Cardiac muscle cell (in vitro differentiated cells and primary cell): ENCODE measurements around the gene SPATA33. TPM values are rescaled to one million over a fixed set of nuclear protein-coding genes. Genes with fewer than 3 reads are reported as not detected.

Experiments used
- DNase-seq, 2 donors: peaks; one replicate each; pipeline versions ENCODE4 v3.0.0 to v3.0.0-alpha.2; 2010 to 2017; ENCODE audit warnings: low read depth in 1 of 2, low spot score in 1 of 2
- H3K27ac ChIP-seq: fragments of 200-600 bp; sonication (generic); 2 replicates; pipeline ENCODE4 v1.5.1; 2016
- H3K27me3 ChIP-seq: fragments of 200-600 bp; sonication (generic); 2 replicates; pipeline ENCODE4 v1.6.0; 2016; ENCODE audit warnings: control low read depth
- H3K36me3 ChIP-seq: fragments of 200-600 bp; sonication (generic); 2 replicates; pipeline ENCODE4 v1.5.1; 2016; ENCODE audit warnings: control low read depth
- H3K4me1 ChIP-seq: fragments of 200-600 bp; sonication (generic); 2 replicates; pipeline ENCODE4 v1.8.1; 2017; ENCODE audit warnings: low read depth, mild to moderate bottlenecking, mixed run types
- H3K4me3 ChIP-seq: fragments of 200-600 bp; sonication (generic); 2 replicates; pipeline ENCODE4 v1.5.1; 2016; ENCODE audit warnings: mild to moderate bottlenecking
- H3K9me3 ChIP-seq: fragments of 200-600 bp; sonication (generic); 2 replicates; pipeline ENCODE4 v1.5.1; 2017; ENCODE audit warnings: low read depth, mild to moderate bottlenecking, control low read depth
- polyA plus RNA-seq: library from polyadenylated mRNA; unstranded; fragments of >200 nt; fragmentation: Nextera tagmentation; extraction: Ambion mirVana; gene quantifications from 2 replicates; pipeline ENCODE4 v1.2.1, GENCODE V29; 2016
- total RNA-seq: library from RNA; depleted of rRNA; stranded (reverse); fragments of >200 nt; gene quantifications from 2 replicates; pipeline ENCODE4 v1.2.3, GENCODE V29; 2016
- TF ChIP-seq, protein P1 (sequence below): IDR thresholded peaks from 2 replicates; pipeline ENCODE4 v1.5.1; 2012; ENCODE audit warnings: low read depth, mild to moderate bottlenecking, low read length

Gene SPATA33
- total and polyA plus RNA-seq, 2 experiments from 2014 or later, result 8.3 to 13.5 TPM

- H3K4me1 ChIP-seq, result no peaks in the 10 kb centered on the region
- TF ChIP-seq, protein P1, sequence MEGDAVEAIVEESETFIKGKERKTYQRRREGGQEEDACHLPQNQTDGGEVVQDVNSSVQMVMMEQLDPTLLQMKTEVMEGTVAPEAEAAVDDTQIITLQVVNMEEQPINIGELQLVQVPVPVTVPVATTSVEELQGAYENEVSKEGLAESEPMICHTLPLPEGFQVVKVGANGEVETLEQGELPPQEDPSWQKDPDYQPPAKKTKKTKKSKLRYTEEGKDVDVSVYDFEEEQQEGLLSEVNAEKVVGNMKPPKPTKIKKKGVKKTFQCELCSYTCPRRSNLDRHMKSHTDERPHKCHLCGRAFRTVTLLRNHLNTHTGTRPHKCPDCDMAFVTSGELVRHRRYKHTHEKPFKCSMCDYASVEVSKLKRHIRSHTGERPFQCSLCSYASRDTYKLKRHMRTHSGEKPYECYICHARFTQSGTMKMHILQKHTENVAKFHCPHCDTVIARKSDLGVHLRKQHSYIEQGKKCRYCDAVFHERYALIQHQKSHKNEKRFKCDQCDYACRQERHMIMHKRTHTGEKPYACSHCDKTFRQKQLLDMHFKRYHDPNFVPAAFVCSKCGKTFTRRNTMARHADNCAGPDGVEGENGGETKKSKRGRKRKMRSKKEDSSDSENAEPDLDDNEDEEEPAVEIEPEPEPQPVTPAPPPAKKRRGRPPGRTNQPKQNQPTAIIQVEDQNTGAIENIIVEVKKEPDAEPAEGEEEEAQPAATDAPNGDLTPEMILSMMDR, result no peak
- no peak for DNase-seq
These were observed 10.7 kb upstream of the SPATA33 start for GRCh38 chr16:89646906-89647305.

GRCh38 chr16:89651584-89651983 is 6.1 kb upstream of the SPATA33 start:
- Histone ChIP-seq H3K4me1 (no peaks in the 10 kb centered on the region), H3K4me3 (no peak overlapping the region), H3K9me3 (no peaks in the 10 kb centered on the region), H3K36me3 (peaks cover 8% of the 10 kb centered on the region), H3K27me3 (no peaks in the 10 kb centered on the region), H3K27ac (no peak overlapping the region)
- TF ChIP-seq, protein P1, result no peak
- DNase-seq, result no peak

More at GRCh38 chr16:89646906-89647305, 10.7 kb upstream of the SPATA33 start:
- no peak overlapping the region for H3K4me3 ChIP-seq
- no peaks in the 10 kb centered on the region for H3K27me3 ChIP-seq
- H3K27ac ChIP-seq, result no peak overlapping the region
- peaks cover 17% of the 10 kb centered on the region for H3K36me3 ChIP-seq
- H3K9me3 ChIP-seq, result no peaks in the 10 kb centered on the region

DNA sequence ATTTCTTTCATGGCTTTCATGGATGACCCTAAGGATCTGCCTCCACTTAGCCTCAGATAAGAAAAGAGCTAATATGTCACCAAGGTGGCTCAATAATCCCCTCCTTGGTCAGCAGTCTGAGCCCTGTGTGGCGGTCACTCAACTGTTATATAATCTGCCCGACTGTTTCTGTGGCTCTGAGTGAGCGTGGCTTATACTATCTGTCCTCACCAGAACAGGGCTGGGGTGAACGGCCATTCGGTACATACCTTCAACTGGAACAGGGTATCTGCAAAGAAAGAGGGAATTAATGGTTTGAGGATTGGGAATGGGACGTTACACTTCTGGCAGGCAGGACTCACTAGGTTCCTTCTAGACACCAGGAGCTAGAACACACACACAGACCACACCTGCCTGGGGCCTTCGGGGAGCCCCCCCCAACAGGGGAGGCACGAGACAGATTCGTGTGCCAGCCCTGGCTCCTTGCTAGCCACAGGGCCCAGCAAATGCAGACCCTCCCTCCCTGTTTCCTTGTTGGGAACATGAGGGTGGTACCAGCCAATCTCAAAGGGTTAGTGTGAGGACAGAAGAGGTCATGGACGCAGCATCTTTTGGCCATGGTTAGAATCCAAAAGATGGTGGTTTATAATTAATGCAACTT is 3.9 kb upstream of the SPATA33 start:
- TF ChIP-seq, protein P1, result no peak
- H3K9me3 ChIP-seq, result no peaks in the 10 kb centered on the region
- no peak overlapping the region for H3K27ac ChIP-seq
- peaks cover 2% of the 10 kb centered on the region for H3K36me3 ChIP-seq
- peaks cover 4% of the 10 kb centered on the region for H3K4me1 ChIP-seq
- no peak for DNase-seq
- H3K27me3 ChIP-seq, result no peaks in the 10 kb centered on the region
- H3K4me3 ChIP-seq, result no peak overlapping the region

DNA sequence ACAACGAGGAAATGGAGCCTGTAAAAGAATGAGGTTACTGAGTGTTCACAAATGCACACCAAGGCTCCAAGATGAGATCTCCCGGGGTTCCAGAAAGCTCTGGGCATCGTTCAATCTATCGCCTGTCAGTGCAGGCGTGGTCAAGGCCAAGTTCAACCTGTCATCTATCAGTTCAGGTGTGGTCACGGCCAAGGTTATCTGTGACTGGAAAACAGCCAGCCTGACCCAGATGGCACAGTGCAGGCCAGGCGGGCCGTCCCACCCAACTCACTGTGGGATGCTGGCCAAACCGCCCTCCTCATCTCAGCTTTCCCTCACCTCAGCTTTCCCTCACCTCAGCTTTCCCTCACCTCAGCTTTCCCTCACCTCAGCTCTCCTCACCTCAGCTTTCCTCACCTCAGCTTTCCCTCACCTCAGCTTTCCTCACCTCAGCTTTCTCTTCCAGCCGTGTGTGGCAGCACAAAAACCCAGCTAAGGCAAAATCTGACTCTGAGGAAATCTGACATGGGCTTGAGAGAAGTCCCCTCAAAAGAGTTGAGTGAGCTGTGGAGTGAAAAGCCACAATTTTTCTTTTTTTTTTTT is 2.5 kb upstream of the SPATA33 start:
- peaks cover 2% of the 10 kb centered on the region for H3K36me3 ChIP-seq

DNA sequence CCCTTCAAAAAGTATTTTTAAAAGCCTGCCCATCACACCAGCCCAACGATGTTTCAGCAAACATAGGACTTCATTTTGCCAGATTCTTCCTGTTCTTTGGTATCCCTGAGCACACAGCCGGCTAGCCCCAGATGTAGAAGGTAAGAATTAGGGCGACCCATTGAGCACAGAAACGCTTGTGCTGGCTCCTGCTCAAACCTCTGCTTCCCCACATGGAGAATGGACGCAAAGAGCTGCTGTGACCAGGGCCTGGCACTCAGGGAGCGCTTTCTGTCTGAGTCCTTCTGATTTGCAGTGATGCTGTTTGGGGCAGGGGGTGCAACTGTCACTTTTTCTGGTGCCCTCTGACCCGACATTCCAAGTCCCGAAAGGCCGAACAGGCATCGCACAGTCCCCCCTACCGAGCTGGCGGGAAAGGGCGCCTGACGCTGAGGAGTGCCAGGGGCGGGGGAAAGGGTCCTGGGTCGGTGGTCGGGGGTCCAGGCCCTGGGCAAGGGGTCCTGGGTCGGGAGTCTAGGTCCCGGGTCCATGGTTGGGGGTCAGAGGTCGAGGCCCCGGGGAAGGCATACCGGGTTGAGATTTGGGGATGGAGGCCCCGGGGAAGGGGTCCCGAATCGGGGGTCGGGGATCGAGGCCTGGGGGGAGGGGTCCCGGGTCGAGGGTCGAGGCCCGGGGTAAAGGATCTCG is 1.1 kb upstream of the SPATA33 start:
- no peak for DNase-seq
- H3K4me1 ChIP-seq, result peaks cover 4% of the 10 kb centered on the region
- peak overlapping the region; percentile 90 for H3K4me3 ChIP-seq
- peaks cover 2% of the 10 kb centered on the region for H3K36me3 ChIP-seq
- TF ChIP-seq, protein P1, result no peak
- no peaks in the 10 kb centered on the region for H3K27me3 ChIP-seq
- no peaks in the 10 kb centered on the region for H3K9me3 ChIP-seq
- no peak overlapping the region for H3K27ac ChIP-seq

More for the DNA sequence above, 2.5 kb upstream of the SPATA33 start:
- DNase-seq, result no peak
- no peaks in the 10 kb centered on the region for H3K9me3 ChIP-seq
- H3K4me3 ChIP-seq, result no peak overlapping the region
- TF ChIP-seq, protein P1, result no peak
- no peak overlapping the region for H3K27ac ChIP-seq
- no peaks in the 10 kb centered on the region for H3K27me3 ChIP-seq
- peaks cover 4% of the 10 kb centered on the region for H3K4me1 ChIP-seq
